Kidney (tissue), 14 donors: ENCODE results near the gene FOXN3. TPM values are rescaled to one million over a fixed set of nuclear protein-coding genes. Genes with fewer than 3 reads are reported as not detected.

Experiments
- DNase-seq, 5 donors: peaks; one replicate each; pipeline ENCODE4 v3.0.0-alpha.2; 2013 to 2020
- FAIRE-seq: peaks from 2 replicates; lab custom pipeline; 2012; peaks lifted over from hg19 to GRCh38; lab: Jason Lieb, UNC
- H3K27ac ChIP-seq, 2 donors: one replicate each; pipeline ENCODE4 v1.7.0; 2013; ENCODE audit warnings: low read depth in 2 of 2, low read length in 2 of 2, inconsistent platforms in 1 of 2
- H3K27me3 ChIP-seq: one replicate; pipeline ENCODE4 v1.7.1; 2013; ENCODE audit warnings: low read length, inconsistent platforms; ENCODE audit not compliant: control insufficient read depth, insufficient read depth
- H3K36me3 ChIP-seq, 3 donors: one replicate each; pipeline versions ENCODE4 v1.7.0 to v1.7.1; 2013; ENCODE audit warnings: low read length in 3 of 3, control low read depth in 1 of 3, inconsistent platforms in 1 of 3; ENCODE audit not compliant: insufficient read depth in 3 of 3, control insufficient read depth in 2 of 3
- H3K4me1 ChIP-seq, 3 donors: one replicate each; pipeline versions ENCODE4 v1.7.0 to v1.7.1; 2013; ENCODE audit warnings: low read length in 3 of 3, inconsistent platforms in 1 of 3, low read depth in 1 of 3; ENCODE audit not compliant: control insufficient read depth in 2 of 3, insufficient read depth in 2 of 3
- H3K4me3 ChIP-seq, 3 donors: one replicate each; pipeline versions ENCODE4 v1.7.0 to v1.8.1; 2013; ENCODE audit warnings: low read length in 3 of 3, control low read depth in 1 of 3, inconsistent platforms in 1 of 3
- H3K9ac ChIP-seq, 3 donors: one replicate each; pipeline versions ENCODE4 v1.7.0 to v1.7.1; 2013; ENCODE audit warnings: low read length in 3 of 3, control low read depth in 1 of 3, inconsistent platforms in 1 of 3
- H3K9me3 ChIP-seq, 3 donors: one replicate each; pipeline versions ENCODE4 v1.7.0 to v1.7.1; 2013; ENCODE audit warnings: low read length in 3 of 3, control low read depth in 1 of 3, inconsistent platforms in 1 of 3; ENCODE audit not compliant: control insufficient read depth in 2 of 3, insufficient read depth in 1 of 3
- CTCF ChIP-seq: IDR thresholded peaks from 3 replicates; pipeline ENCODE4 v1.5.1; 2012; ENCODE audit warnings: mild to moderate bottlenecking, moderate library complexity, borderline replicate concordance; ENCODE audit not compliant: insufficient read depth; ENCODE audit errors: extremely low read depth
- intact Hi-C: fragments of 100-400 bp; cut with DNase I; formaldehyde crosslinking; loops from one replicate; pipeline ENCODE4 v1.11.1; 2022
- polyA plus RNA-seq: library from polyadenylated mRNA; stranded (reverse); fragments of 350-450 nt; fragmentation: Illumina TruSeq; extraction: RNeasy Lipid Tissue Mini Kit (QIAGEN cat#74804); gene quantifications from one replicate; pipeline ENCODE4 v1.2.3, GENCODE V29; 2014; ENCODE audit warnings: low read depth, low replicate concordance; ENCODE audit not compliant: insufficient read depth
- total RNA-seq: library from RNA; stranded (reverse); fragmentation: NEBNext Ultra II Directional; extraction: Animal tissue kit (Norgen Biotek cat#: 25700); gene quantifications from one replicate; pipeline ENCODE4 v1.2.1, GENCODE V29; 2021
- donor health status: control.
- donor health status: control.
- donor health status: control.
- donor health status: control.
- donor health status: control.
- donor health status: DM: yes; HTN: yes; CAD: no.
- donor health status: Normal renal cell carcinoma (clear cell type).

FOXN3 gene
- total and polyA plus RNA-seq, 2 donors from 2014 or later: 6.4 to 50.1 TPM

- DNase-seq (peak in 1 of 5 donors; percentile 48), FAIRE-seq (no peak)
- Histone ChIP-seq H3K36me3 (no peaks in the 10 kb centered on the region), H3K4me1 (peaks cover 0 to 3% (median 0%) of the 10 kb centered on the region in 3 donors), H3K4me3 (no peak overlapping the region), H3K27me3 (no peaks in the 10 kb centered on the region), H3K9me3 (no peaks in the 10 kb centered on the region), H3K27ac (no peak overlapping the region), H3K9ac (no peak overlapping the region)
- no peak for TF ChIP-seq CTCF
- intact Hi-C loops: no loop called here
Observed at GRCh38 chr14:89455412-89455811, 38.4 kb upstream of the FOXN3 start.

- H3K9me3 ChIP-seq: no peaks in the 10 kb centered on the region
- FAIRE-seq (no peak), DNase-seq (no peak)
- H3K9ac ChIP-seq: no peak overlapping the region
- H3K27me3 ChIP-seq: no peaks in the 10 kb centered on the region
- peaks cover 0 to 3% (median 0%) of the 10 kb centered on the region in 3 donors for H3K4me1 ChIP-seq
- TF ChIP-seq CTCF: no peak
- no peak overlapping the region for H3K4me3 ChIP-seq
- H3K27ac ChIP-seq: no peak overlapping the region
- H3K36me3 ChIP-seq: no peaks in the 10 kb centered on the region
- intact Hi-C loops: no loop called here
Observed at GRCh38 chr14:89454996-89455395, 38.0 kb upstream of the FOXN3 start.

- FAIRE-seq (no peak), DNase-seq (no peak)
- Histone ChIP-seq H3K9me3 (no peaks in the 10 kb centered on the region), H3K27me3 (no peaks in the 10 kb centered on the region), H3K27ac (no peak overlapping the region), H3K9ac (no peak overlapping the region), H3K4me3 (no peak overlapping the region), H3K36me3 (no peaks in the 10 kb centered on the region), H3K4me1 (peaks cover 0 to 3% (median 0%) of the 10 kb centered on the region in 3 donors)
- TF ChIP-seq CTCF: no peak
- intact Hi-C loops: no loop called here
Observed at GRCh38 chr14:89452281-89452680, 35.2 kb upstream of the FOXN3 start.

- no peaks in the 10 kb centered on the region for H3K9me3 ChIP-seq
- H3K9ac ChIP-seq: no peak overlapping the region
- FAIRE-seq: no peak
- no peaks in the 10 kb centered on the region for H3K27me3 ChIP-seq
- TF ChIP-seq CTCF: no peak
- H3K4me3 ChIP-seq: no peak overlapping the region
- H3K36me3 ChIP-seq: no peaks in the 10 kb centered on the region
- intact Hi-C loops: no loop called here
- no peak overlapping the region for H3K27ac ChIP-seq
- peaks cover 0 to 3% (median 0%) of the 10 kb centered on the region in 3 donors for H3K4me1 ChIP-seq
- no peak for DNase-seq
Observed at GRCh38 chr14:89451229-89451628, 34.2 kb upstream of the FOXN3 start.
